GM19452 (cell line): ENCODE measurements around the gene GSTA4.
"Not testable (repeated sequence)": the region's sequence is repeated elsewhere in the genome, so short reads cannot be mapped to it uniquely, and the experiment has no call there.

Experiments
- ATAC-seq: cut with Tn5 transposase; IDR thresholded peaks from one replicate; pipeline ENCODE4 v1.9.1; 2021; ENCODE audit not compliant: unreplicated experiment

GSTA4 gene

GRCh38 chr6:53014744-53015143 is 19.7 kb upstream of the GSTA4 start:
- no peak for ATAC-seq

- ATAC-seq: no peak
Observed at GRCh38 chr6:53014063-53014462, 19.0 kb upstream of the GSTA4 start.

GRCh38 chr6:53011979-53012378 is 16.9 kb upstream of the GSTA4 start:
- no peak for ATAC-seq

GRCh38 chr6:53010504-53010903 is 15.4 kb upstream of the GSTA4 start:
- no peak for ATAC-seq

- ATAC-seq: no peak
Observed at GRCh38 chr6:53009511-53009910, 14.4 kb upstream of the GSTA4 start.

GRCh38 chr6:53009056-53009455 is 14.0 kb upstream of the GSTA4 start:
- no peak for ATAC-seq

GRCh38 chr6:53008192-53008687 is 13.2 kb upstream of the GSTA4 start:
- ATAC-seq: not testable (repeated sequence)

GRCh38 chr6:53005663-53006250 is 10.7 kb upstream of the GSTA4 start:
- ATAC-seq: no peak

- no peak for ATAC-seq
Observed at GRCh38 chr6:52999456-52999855, 4.4 kb upstream of the GSTA4 start.

GRCh38 chr6:52998603-52999002 is 3.5 kb upstream of the GSTA4 start:
- no peak for ATAC-seq

- no peak for ATAC-seq
Observed at GRCh38 chr6:52995913-52996645, 995 bp upstream of the GSTA4 start.

- peak; percentile 29 for ATAC-seq
Observed at GRCh38 chr6:52994839-52995088, 320 bp downstream of the GSTA4 start.

GRCh38 chr6:52994031-52994838 is 849 bp downstream of the GSTA4 start:
- ATAC-seq: no peak

- no peak for ATAC-seq
Observed at GRCh38 chr6:52992980-52993920, 1.8 kb downstream of the GSTA4 start.

- ATAC-seq: no peak
Observed at GRCh38 chr6:52990342-52990741, 4.7 kb downstream of the GSTA4 start.

- ATAC-seq: no peak
Observed at GRCh38 chr6:52985228-52985627, 9.9 kb downstream of the GSTA4 start.

GRCh38 chr6:52984247-52984646 is 10.8 kb downstream of the GSTA4 start:
- ATAC-seq: peak; percentile 82

GRCh38 chr6:52983159-52983848 is 11.8 kb downstream of the GSTA4 start:
- no peak for ATAC-seq

GRCh38 chr6:52982680-52983079 is 12.4 kb downstream of the GSTA4 start:
- ATAC-seq: no peak

GRCh38 chr6:52981222-52981900 is 13.7 kb downstream of the GSTA4 start:
- ATAC-seq: no peak
